Progenitor cell of endocrine pancreas (in vitro differentiated cells): ENCODE results near the gene CHRDL2. TPM values are rescaled to one million over a fixed set of nuclear protein-coding genes. Genes with fewer than 3 reads are reported as not detected.

Experiments
- DNase-seq: peaks from one replicate; pipeline ENCODE4 v3.0.0; 2021; ENCODE audit warnings: low spot score; ENCODE audit not compliant: unreplicated experiment
- H3K27ac Mint-ChIP-seq: 2 replicates; pipeline ENCODE4 v1.8.0; 2021; ENCODE audit warnings: mild to moderate bottlenecking, moderate library complexity, mixed read lengths
- H3K27me3 Mint-ChIP-seq: 2 replicates; pipeline ENCODE4 v1.8.0; 2021; ENCODE audit warnings: mixed read lengths
- H3K36me3 Mint-ChIP-seq: 2 replicates; pipeline ENCODE4 v1.8.0; 2022; ENCODE audit warnings: mixed read lengths; ENCODE audit not compliant: insufficient read depth
- H3K4me1 Mint-ChIP-seq: 2 replicates; pipeline ENCODE4 v1.8.0; 2021; ENCODE audit warnings: low read depth, mixed read lengths
- H3K4me3 Mint-ChIP-seq: 2 replicates; pipeline ENCODE4 v1.8.0; 2021; ENCODE audit warnings: low read depth, mild to moderate bottlenecking, moderate library complexity, mixed read lengths
- H3K9me3 Mint-ChIP-seq: 2 replicates; pipeline ENCODE4 v1.8.0; 2021; ENCODE audit warnings: low read depth, mixed read lengths
- CTCF ChIP-seq: fragments of 200-600 bp; sonication (generic); IDR thresholded peaks from one replicate; pipeline ENCODE4 v1.5.0; 2021; ENCODE audit warnings: antibody characterized with exemption, mild to moderate bottlenecking; ENCODE audit not compliant: unreplicated experiment
- long read RNA-seq: library from polyadenylated mRNA; unstranded; transcript quantifications from one replicate; pipeline ENCODE4 v2.0.0, GENCODE V29; 2020
- total RNA-seq: library from RNA; stranded (reverse); gene quantifications from 2 replicates; pipeline ENCODE4 v1.2.1, GENCODE V29; 2021

Gene CHRDL2
- 1.3 and 2.5 TPM in 2 replicates for total RNA-seq
- long read RNA-seq, result 0 reads

- no peak for TF ChIP-seq CTCF
- peak; percentile 28 for DNase-seq
- H3K27me3 Mint-ChIP-seq, result peaks cover 60% of the 10 kb centered on the region
- no peaks in the 10 kb centered on the region for H3K36me3 Mint-ChIP-seq
- peak within 1 kb of the TSS; percentile 70 for H3K4me3 Mint-ChIP-seq
- peak within 1 kb of the TSS; percentile 29 for H3K27ac Mint-ChIP-seq
- H3K9me3 Mint-ChIP-seq, result peaks cover 3% of the 10 kb centered on the region
- H3K4me1 Mint-ChIP-seq, result peaks cover 21% of the 10 kb centered on the region
Observed at GRCh38 chr11:74731301-74732094, at the start of gene CHRDL2. Gene CHRDL2, minus strand, starts transcription at chr11:74731426. Its CDS starts 538 bp downstream, at chr11:74730888.

GRCh38 chr11:74780248-74781005, 49.2 kb upstream of the CHRDL2 start:
- no peak overlapping the region for H3K27ac Mint-ChIP-seq
- no peak overlapping the region for H3K4me3 Mint-ChIP-seq
- no peaks in the 10 kb centered on the region for H3K9me3 Mint-ChIP-seq
- no peak for DNase-seq
- H3K27me3 Mint-ChIP-seq, result no peaks in the 10 kb centered on the region
- H3K4me1 Mint-ChIP-seq, result peaks cover 7% of the 10 kb centered on the region
- TF ChIP-seq CTCF, result no peak
- no peaks in the 10 kb centered on the region for H3K36me3 Mint-ChIP-seq

GRCh38 chr11:74778581-74778980, 47.4 kb upstream of the CHRDL2 start:
- Mint-ChIP-seq H3K9me3 (no peaks in the 10 kb centered on the region), H3K4me3 (no peak overlapping the region), H3K27me3 (no peaks in the 10 kb centered on the region), H3K27ac (no peak overlapping the region), H3K4me1 (peaks cover 9% of the 10 kb centered on the region), H3K36me3 (no peaks in the 10 kb centered on the region)
- TF ChIP-seq CTCF, result no peak
- no peak for DNase-seq

GRCh38 chr11:74777877-74778276, 46.7 kb upstream of the CHRDL2 start:
- no peaks in the 10 kb centered on the region for H3K36me3 Mint-ChIP-seq
- H3K9me3 Mint-ChIP-seq, result no peaks in the 10 kb centered on the region
- H3K27ac Mint-ChIP-seq, result no peak overlapping the region
- no peak for DNase-seq
- no peaks in the 10 kb centered on the region for H3K27me3 Mint-ChIP-seq
- TF ChIP-seq CTCF, result no peak
- no peak overlapping the region for H3K4me3 Mint-ChIP-seq
- H3K4me1 Mint-ChIP-seq, result peaks cover 16% of the 10 kb centered on the region

- no peaks in the 10 kb centered on the region for H3K9me3 Mint-ChIP-seq
- H3K27me3 Mint-ChIP-seq, result no peaks in the 10 kb centered on the region
- peaks cover 21% of the 10 kb centered on the region for H3K4me1 Mint-ChIP-seq
- H3K4me3 Mint-ChIP-seq, result no peak overlapping the region
- no peak for DNase-seq
- peak overlapping the region; percentile 73 for H3K27ac Mint-ChIP-seq
- H3K36me3 Mint-ChIP-seq, result no peaks in the 10 kb centered on the region
- TF ChIP-seq CTCF, result no peak
Observed at GRCh38 chr11:74777038-74777437, 45.8 kb upstream of the CHRDL2 start.
